Measurements from ENCODE around the gene GCDH.

GRCh38 chr19:12856653-12857052, 34.3 kb upstream of the GCDH start:
- TF ChIP-seq CTCF (IDR thresholded peaks at IDR 0.05; ENCODE audit: low read depth, low read length) (no peak), EZH2phosphoT487 (IDR thresholded peaks at IDR 0.05; ENCODE audit: low read depth) (no peak)

All from OCI-LY3 (cell line).